RWPE2 (cell line): ENCODE data around the gene EZH2.

ENCODE experiments used
- ATAC-seq: fragments of 200-7000 bp; cut with Tn5 transposase; 3 replicates; pipeline ENCODE4 v1.9.1; 2021; ENCODE audit warnings: low read depth
- DNase-seq: peaks from one replicate; pipeline ENCODE4 v3.0.0-alpha.2; 2020; ENCODE audit warnings: low spot score
- H3K27ac ChIP-seq: fragments of 450-650 bp; 2 replicates; pipeline ENCODE4 v1.5.1; 2017; ENCODE audit warnings: mild to moderate bottlenecking; ENCODE audit not compliant: poor library complexity, severe bottlenecking
- H3K27me3 ChIP-seq: fragments of 250-450 bp; sonication (Bioruptor Pico); 2 replicates; pipeline ENCODE4 v1.5.1; 2021; ENCODE audit warnings: mild to moderate bottlenecking, moderate library complexity; ENCODE audit not compliant: insufficient read depth, poor library complexity, severe bottlenecking
- H3K36me3 ChIP-seq: fragments of 250-450 bp; sonication (Bioruptor Pico); 2 replicates; pipeline ENCODE4 v1.5.1; 2020; ENCODE audit warnings: low read depth, mild to moderate bottlenecking, moderate library complexity
- H3K4me1 ChIP-seq: fragments of 250-450 bp; sonication (Bioruptor Pico); 2 replicates; pipeline ENCODE4 v1.5.1; 2021; ENCODE audit warnings: mild to moderate bottlenecking, moderate library complexity; ENCODE audit not compliant: insufficient read depth, poor library complexity, severe bottlenecking
- H3K4me3 ChIP-seq: fragments of 250-450 bp; sonication (Bioruptor Pico); 2 replicates; pipeline ENCODE4 v1.5.1; 2021; ENCODE audit warnings: mild to moderate bottlenecking, moderate library complexity; ENCODE audit not compliant: severe bottlenecking
- H3K9me3 ChIP-seq: fragments of 250-450 bp; sonication (Bioruptor Pico); 2 replicates; pipeline ENCODE4 v1.5.1; 2021; ENCODE audit warnings: mild to moderate bottlenecking, moderate library complexity; ENCODE audit not compliant: severe bottlenecking
- CTCF ChIP-seq: fragments of 450-650 bp; IDR thresholded peaks from one replicate; pipeline ENCODE4 v1.5.1; 2017; ENCODE audit warnings: mild to moderate bottlenecking, moderate library complexity; ENCODE audit not compliant: poor library complexity, severe bottlenecking

The EZH2 gene

GRCh38 chr7:148884049-148884298, at the start of gene EZH2:
Gene EZH2 (minus strand): TSS chr7:148884291. CDS start chr7:148847298, 36,993 bp downstream.
- Histone ChIP-seq H3K4me1 (peaks cover 10% of the 10 kb centered on the region), H3K4me3 (peak within 1 kb of the TSS; percentile 90), H3K36me3 (peaks cover 6% of the 10 kb centered on the region; the same call in 1 of the 2 replicates), H3K9me3 (no peaks in the 10 kb centered on the region), H3K27ac (peak within 1 kb of the TSS; percentile 68), H3K27me3 (no peaks in the 10 kb centered on the region)
- no peak for DNase-seq
- TF ChIP-seq CTCF: no peak
- no peak; the same call in 2 of the 3 replicates for ATAC-seq

- H3K36me3 ChIP-seq: no peaks in the 10 kb centered on the region
- TF ChIP-seq CTCF: no peak
- DNase-seq (no peak), ATAC-seq (no peak)
- no peaks in the 10 kb centered on the region for H3K4me1 ChIP-seq
- H3K27ac ChIP-seq: no peak overlapping the region
- no peak overlapping the region for H3K4me3 ChIP-seq
- no peaks in the 10 kb centered on the region for H3K9me3 ChIP-seq
- H3K27me3 ChIP-seq: no peaks in the 10 kb centered on the region
These were observed 47.4 kb upstream of the EZH2 start for GRCh38 chr7:148931470-148931869.

- no peak overlapping the region for H3K27ac ChIP-seq
- no peak for ATAC-seq
- no peak for TF ChIP-seq CTCF
- no peaks in the 10 kb centered on the region for H3K36me3 ChIP-seq
- DNase-seq: no peak
- H3K9me3 ChIP-seq: no peaks in the 10 kb centered on the region
- H3K4me3 ChIP-seq: no peak overlapping the region
- no peaks in the 10 kb centered on the region for H3K4me1 ChIP-seq
- no peaks in the 10 kb centered on the region for H3K27me3 ChIP-seq
These were observed 46.2 kb upstream of the EZH2 start for GRCh38 chr7:148930335-148930734.

- TF ChIP-seq CTCF: no peak
- no peaks in the 10 kb centered on the region for H3K9me3 ChIP-seq
- ATAC-seq: peak; percentile 17; the same call in 1 of the 3 replicates
- H3K27ac ChIP-seq: no peak overlapping the region
- no peaks in the 10 kb centered on the region for H3K27me3 ChIP-seq
- no peak for DNase-seq
- H3K4me3 ChIP-seq: no peak overlapping the region
- H3K4me1 ChIP-seq: no peaks in the 10 kb centered on the region
- H3K36me3 ChIP-seq: no peaks in the 10 kb centered on the region
These were observed 45.1 kb upstream of the EZH2 start for GRCh38 chr7:148929176-148929575.

- H3K27me3 ChIP-seq: no peaks in the 10 kb centered on the region
- no peak overlapping the region for H3K4me3 ChIP-seq
- no peaks in the 10 kb centered on the region for H3K36me3 ChIP-seq
- H3K27ac ChIP-seq: no peak overlapping the region
- TF ChIP-seq CTCF: no peak
- H3K4me1 ChIP-seq: no peaks in the 10 kb centered on the region
- no peaks in the 10 kb centered on the region for H3K9me3 ChIP-seq
- no peak for ATAC-seq
- DNase-seq: no peak
These were observed 43.3 kb upstream of the EZH2 start for GRCh38 chr7:148927123-148928045.
